A549 (cell line): ENCODE data around the gene EML5.

ENCODE experiments used
- CBX2 ChIP-seq: fragments of 200-600 bp; sonication (generic); IDR thresholded peaks from 2 replicates; pipeline ENCODE4 v1.6.1; 2016; ENCODE audit warnings: low read depth, mild to moderate bottlenecking, borderline replicate concordance
- CEBPB ChIP-seq, 2 experiments: fragments of >200 bp in 1 of 2; sonication (Bioruptor Twin) in 1 of 2; formaldehyde crosslinking in 1 of 2; IDR thresholded peaks; 2 replicates each; pipeline ENCODE4 v1.6.1; 2012 to 2016
- CTCF ChIP-seq: fragments of >200 bp; sonication (Bioruptor Twin); formaldehyde crosslinking; IDR thresholded peaks from 3 replicates; pipeline ENCODE4 v1.5.1; 2016
- EP300 ChIP-seq, 2 experiments: fragments of >200 bp; sonication (Bioruptor Twin); formaldehyde crosslinking; IDR thresholded peaks; 2 replicates in 1 of 2; 3 replicates in 1 of 2; pipeline ENCODE4 v1.6.1; 2016 to 2017
- HOXB13 ChIP-seq: fragments of 250-450 bp; sonication (Bioruptor Pico); IDR thresholded peaks from 2 replicates; pipeline ENCODE4 v1.5.0; 2020; ENCODE audit warnings: low read depth, mild to moderate bottlenecking, moderate library complexity
- JUNB ChIP-seq: fragments of >200 bp; sonication (Bioruptor Twin); formaldehyde crosslinking; IDR thresholded peaks from 2 replicates; pipeline ENCODE4 v1.6.1; 2016
- MYC ChIP-seq: IDR thresholded peaks from 2 replicates; pipeline ENCODE4 v1.6.1; 2012; ENCODE audit warnings: mild to moderate bottlenecking, inconsistent platforms, low read length, improper control_type of control experiment, borderline replicate concordance
- POLR2A ChIP-seq: IDR thresholded peaks from 2 replicates; pipeline ENCODE4 v1.6.1; 2012; ENCODE audit warnings: mild to moderate bottlenecking, low read length
- REST ChIP-seq: fragments of 200-600 bp; sonication (generic); IDR thresholded peaks from 2 replicates; pipeline ENCODE4 v1.6.1; 2016; ENCODE audit warnings: antibody characterized with exemption, mild to moderate bottlenecking, moderate library complexity
- SMC3 ChIP-seq: fragments of >200 bp; sonication (Bioruptor Twin); formaldehyde crosslinking; IDR thresholded peaks from 3 replicates; pipeline ENCODE4 v1.6.1; 2018; ENCODE audit warnings: inconsistent platforms
- TP53 ChIP-seq: fragments of 250-450 bp; sonication (Bioruptor Pico); IDR thresholded peaks from 2 replicates; pipeline ENCODE4 v1.5.0; 2021; ENCODE audit warnings: mild to moderate bottlenecking, moderate library complexity
- USF2 ChIP-seq: fragments of 450-650 bp; IDR thresholded peaks from 2 replicates; pipeline ENCODE4 v1.6.1; 2014; ENCODE audit warnings: antibody characterized with exemption

- TF ChIP-seq POLR2A (no peak), CTCF (no peak), USF2 (no peak), MYC (no peak), EP300 (IDR thresholded peaks at IDR 0.05) (no peak), CEBPB (IDR thresholded peaks at IDR 0.05) (no peak), CBX2 (no peak), JUNB (no peak), TP53 (CRISPR knock-in tag) (no peak), REST (no peak), HOXB13 (CRISPR knock-in tag) (no peak), SMC3 (no peak)
Observed at GRCh38 chr14:88706425-88706824, 86.3 kb downstream of the EML5 start.
